Large intestine (tissue), 3 donors: Measurements from ENCODE around the gene ZKSCAN1. TPM values are rescaled to one million over a fixed set of nuclear protein-coding genes. Genes with fewer than 3 reads are reported as not detected.
"Not testable (repeated sequence)": the region's sequence is repeated elsewhere in the genome, so short reads cannot be mapped to it uniquely, and the experiment has no call there.

Experiments used
- DNase-seq, 2 donors: peaks; one replicate each; pipeline versions ENCODE4 v3.0.0 to v3.0.0-alpha.2; 2013
- H3K27ac ChIP-seq: one replicate; pipeline ENCODE4 v1.5.1; 2013; ENCODE audit warnings: low read length
- H3K27me3 ChIP-seq: 2 replicates; pipeline ENCODE4 v1.6.1; 2013; ENCODE audit warnings: low read length; ENCODE audit not compliant: control insufficient read depth, insufficient read depth
- H3K36me3 ChIP-seq: 2 replicates; pipeline ENCODE4 v1.6.1; 2013; ENCODE audit warnings: low read length; ENCODE audit not compliant: control insufficient read depth, insufficient read depth
- H3K4me1 ChIP-seq: one replicate; pipeline ENCODE4 v1.6.1; 2013; ENCODE audit warnings: low read length; ENCODE audit not compliant: control insufficient read depth, insufficient read depth
- H3K4me3 ChIP-seq: one replicate; pipeline ENCODE4 v1.5.1; 2013; ENCODE audit warnings: low read length
- H3K9me3 ChIP-seq: one replicate; pipeline ENCODE4 v1.6.1; 2013; ENCODE audit warnings: mild to moderate bottlenecking, low read depth, low read length, moderate library complexity; ENCODE audit not compliant: control insufficient read depth
- WGBS: methylation state at CpG from one replicate; pipeline ENCODE4 v1.1.5; 2013; ENCODE audit warnings: low lambda C conversion rate; ENCODE audit not compliant: insufficient coverage; 5-methylcytosine and 5-hydroxymethylcytosine counted together
- polyA plus RNA-seq: library from polyadenylated mRNA; unstranded; fragments of 120-200 nt; gene quantifications from one replicate; pipeline ENCODE4 v1.2.1, GENCODE V29; 2013

Gene ZKSCAN1
- polyA plus RNA-seq, 1 donor: 45.6 TPM

DNA sequence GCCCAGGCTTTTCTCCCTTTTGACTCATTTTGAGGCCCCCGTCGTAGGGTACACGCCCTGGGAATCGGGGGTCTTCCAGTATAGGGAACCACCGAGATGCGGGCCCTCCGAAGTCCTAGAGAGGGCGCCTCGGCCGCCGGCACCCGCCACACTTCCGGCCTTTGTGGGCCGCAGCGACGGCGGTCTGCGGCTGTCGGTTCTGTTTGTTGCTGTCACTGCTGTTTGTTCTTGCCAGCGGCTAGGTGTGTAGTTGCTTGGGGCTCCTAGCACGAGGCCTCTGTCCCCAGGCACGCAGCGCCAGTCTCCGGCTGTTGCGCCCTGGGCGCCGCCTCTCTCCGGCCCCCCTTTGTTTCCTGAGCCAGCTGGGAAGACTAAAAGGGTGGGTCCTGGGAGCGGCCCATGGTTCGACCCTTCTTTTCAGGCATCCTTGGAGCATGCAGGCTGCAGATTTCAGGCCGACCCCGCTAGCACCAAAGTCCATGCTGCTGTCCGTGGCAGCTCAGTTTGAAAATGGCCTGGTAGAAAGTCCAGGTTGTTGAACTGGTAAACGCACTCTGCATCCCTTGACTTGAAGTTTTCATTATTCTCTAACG lies 17.8 kb upstream of the ZKSCAN1 start:
- no peaks in the 10 kb centered on the region for H3K27me3 ChIP-seq
- H3K9me3 ChIP-seq: no peaks in the 10 kb centered on the region
- peaks cover 23% of the 10 kb centered on the region for H3K4me1 ChIP-seq
- no CpG with 5 or more reads among the region's 35 CpGs for WGBS
- peak overlapping the region; percentile 88 for H3K27ac ChIP-seq
- DNase-seq: peak; percentile 53 to 83
- H3K4me3 ChIP-seq: peak overlapping the region; percentile 62
- no peaks in the 10 kb centered on the region for H3K36me3 ChIP-seq

DNA sequence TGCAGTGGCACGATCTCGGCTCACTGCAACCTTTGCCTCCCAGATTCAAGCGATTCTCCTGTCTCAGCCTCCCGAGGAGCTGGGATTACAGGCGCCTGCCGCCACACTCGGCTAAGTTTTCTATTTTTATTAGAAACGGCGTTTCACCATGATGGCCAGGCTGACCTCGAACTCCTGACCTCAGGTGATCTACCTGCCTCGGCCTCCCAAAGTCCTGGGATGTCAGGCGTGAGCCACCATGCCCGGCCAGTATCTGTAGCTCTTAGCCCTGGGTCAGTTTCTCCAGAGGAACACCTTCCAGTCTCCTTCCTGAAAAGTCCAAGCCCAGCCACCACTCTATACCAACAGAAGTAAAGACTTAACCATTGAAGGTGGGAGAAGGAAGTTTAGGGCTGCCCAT lies 15.2 kb upstream of the ZKSCAN1 start:
- Histone ChIP-seq H3K4me3 (no peak overlapping the region), H3K36me3 (no peaks in the 10 kb centered on the region), H3K9me3 (no peaks in the 10 kb centered on the region), H3K27me3 (no peaks in the 10 kb centered on the region), H3K27ac (no peak overlapping the region), H3K4me1 (peaks cover 39% of the 10 kb centered on the region)
- no CpG with 5 or more reads among the region's 13 CpGs for WGBS
- DNase-seq: no peak

DNA sequence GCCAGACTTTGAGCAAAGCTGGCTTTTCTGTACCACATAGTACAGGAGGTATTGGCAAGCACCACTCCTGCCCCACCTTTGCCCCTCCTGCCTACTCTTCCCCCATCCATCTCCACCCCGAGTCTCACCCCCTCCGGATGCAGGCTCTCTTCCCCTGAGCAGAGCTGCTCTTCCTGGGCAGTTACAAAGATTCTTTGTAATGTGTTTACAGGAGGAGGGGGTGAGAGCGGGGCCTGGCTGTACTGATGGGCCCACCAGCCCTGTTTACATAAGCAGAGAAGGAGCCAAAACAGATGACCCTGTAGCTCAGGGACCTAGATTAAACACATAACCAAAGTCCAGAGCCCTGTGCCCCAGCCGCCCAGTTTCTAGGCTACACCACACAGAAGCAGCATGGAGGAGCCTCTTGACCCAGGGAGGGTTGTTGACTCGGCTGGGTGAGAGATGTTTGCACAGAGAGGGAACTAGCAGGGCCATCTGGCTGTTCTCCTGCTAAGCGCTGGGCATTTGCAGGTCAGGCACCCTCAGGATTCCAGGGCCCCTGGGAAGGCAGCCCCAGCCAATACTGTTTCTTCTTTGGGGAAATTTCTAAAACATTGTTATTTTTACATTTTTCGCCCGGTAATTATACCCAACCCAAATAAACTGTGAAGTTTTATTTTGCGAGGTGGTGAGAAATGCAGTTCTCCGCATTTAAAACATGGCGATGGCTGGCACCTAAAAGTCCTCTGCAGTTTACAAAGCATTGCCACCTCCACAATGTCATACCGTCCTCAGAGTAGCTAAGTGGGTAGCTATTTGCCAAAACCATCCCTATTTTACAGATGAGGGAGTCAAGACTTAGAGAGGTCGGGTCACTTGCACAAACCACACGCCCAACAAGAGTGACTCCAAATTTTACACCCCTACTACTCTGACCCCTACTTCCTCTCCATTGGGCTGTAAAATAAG lies 11.4 kb upstream of the ZKSCAN1 start:
- Histone ChIP-seq H3K27me3 (no peaks in the 10 kb centered on the region), H3K4me1 (peaks cover 34% of the 10 kb centered on the region), H3K9me3 (no peaks in the 10 kb centered on the region), H3K27ac (peak overlapping the region; percentile 79), H3K4me3 (no peak overlapping the region), H3K36me3 (no peaks in the 10 kb centered on the region)
- 63% methylated on average over 2 of the region's 14 CpGs for WGBS
- DNase-seq: peak; percentile 62 to 85

GRCh38 chr7:100007887-100008286 lies 7.5 kb upstream of the ZKSCAN1 start:
- no peak overlapping the region for H3K4me3 ChIP-seq
- peaks cover 26% of the 10 kb centered on the region for H3K4me1 ChIP-seq
- no peak for DNase-seq
- H3K27me3 ChIP-seq: no peaks in the 10 kb centered on the region
- H3K27ac ChIP-seq: no peak overlapping the region
- H3K36me3 ChIP-seq: no peaks in the 10 kb centered on the region
- no CpG with 5 or more reads among the region's 3 CpGs for WGBS
- H3K9me3 ChIP-seq: no peaks in the 10 kb centered on the region

GRCh38 chr7:100008525-100008924 lies 6.9 kb upstream of the ZKSCAN1 start:
- H3K36me3 ChIP-seq: no peaks in the 10 kb centered on the region
- peak; percentile 64 to 83 for DNase-seq
- H3K4me1 ChIP-seq: peaks cover 20% of the 10 kb centered on the region
- no CpG with 5 or more reads among the region's 10 CpGs for WGBS
- peak overlapping the region; percentile 59 for H3K27ac ChIP-seq
- H3K4me3 ChIP-seq: no peak overlapping the region
- no peaks in the 10 kb centered on the region for H3K9me3 ChIP-seq
- no peaks in the 10 kb centered on the region for H3K27me3 ChIP-seq

DNA sequence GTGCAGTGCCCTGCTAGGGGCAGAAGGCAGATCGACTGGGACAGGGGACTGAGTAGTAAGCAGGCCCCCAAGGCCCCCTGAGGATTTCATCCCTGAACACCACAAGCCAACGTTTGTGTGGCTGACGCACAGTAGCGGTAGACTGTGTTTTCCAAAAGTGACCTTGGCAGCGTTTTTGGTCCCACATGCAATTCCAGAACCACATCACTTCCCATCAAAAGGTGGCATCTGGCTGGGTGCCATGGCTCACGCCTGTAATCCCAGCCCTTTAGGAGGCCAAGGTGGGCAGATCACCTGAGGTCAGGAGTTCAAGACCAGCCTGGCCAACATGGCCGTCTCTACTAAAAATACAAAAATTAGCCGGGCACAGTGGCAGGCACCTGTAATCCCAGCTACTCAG lies 5.4 kb upstream of the ZKSCAN1 start:
- not testable (repeated sequence) for H3K27ac ChIP-seq, H3K36me3 ChIP-seq, H3K4me3 ChIP-seq, H3K27me3 ChIP-seq, DNase-seq, H3K9me3 ChIP-seq
- H3K4me1 ChIP-seq: peaks cover 15% of the 10 kb centered on the region
- no CpG with 5 or more reads among the region's 8 CpGs for WGBS

- Histone ChIP-seq H3K4me1 (peaks cover 18% of the 10 kb centered on the region), H3K27me3 (no peaks in the 10 kb centered on the region), H3K9me3 (no peaks in the 10 kb centered on the region), H3K4me3 (no peak overlapping the region), H3K36me3 (no peaks in the 10 kb centered on the region), H3K27ac (no peak overlapping the region)
- no peak for DNase-seq
- 89% methylated on average over 2 of the region's 2 CpGs for WGBS
Measured at GRCh38 chr7:100010901-100011300, 4.5 kb upstream of the ZKSCAN1 start.

DNA sequence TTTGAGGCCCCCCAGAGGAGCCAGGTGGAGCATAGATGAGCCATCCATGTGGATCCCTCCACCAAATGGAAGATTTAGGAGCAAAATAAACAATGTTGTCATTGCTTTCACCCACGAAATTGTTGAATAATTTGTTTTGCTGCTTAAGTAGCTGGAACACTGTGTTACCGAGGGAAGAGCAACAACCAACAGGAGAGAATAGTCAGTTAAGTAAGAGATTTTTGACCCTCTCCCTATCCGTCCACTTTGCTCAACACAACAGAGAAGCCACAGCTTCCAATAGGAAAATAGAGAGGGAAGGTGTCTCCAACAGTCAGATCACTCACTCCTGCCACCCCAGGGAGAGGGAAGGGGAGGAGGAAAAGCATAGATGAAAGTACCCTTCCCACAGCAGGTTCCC lies 3.9 kb upstream of the ZKSCAN1 start:
- H3K4me1 ChIP-seq: peaks cover 18% of the 10 kb centered on the region
- no peak overlapping the region for H3K27ac ChIP-seq
- no peaks in the 10 kb centered on the region for H3K36me3 ChIP-seq
- H3K4me3 ChIP-seq: no peak overlapping the region
- no peaks in the 10 kb centered on the region for H3K27me3 ChIP-seq
- no CpG with 5 or more reads among the region's 3 CpGs for whole genome bisulfite sequencing
- H3K9me3 ChIP-seq: no peaks in the 10 kb centered on the region
- DNase-seq: no peak

GRCh38 chr7:100012385-100013327 lies 2.7 kb upstream of the ZKSCAN1 start:
- peak; percentile 65 to 86 for DNase-seq

DNA sequence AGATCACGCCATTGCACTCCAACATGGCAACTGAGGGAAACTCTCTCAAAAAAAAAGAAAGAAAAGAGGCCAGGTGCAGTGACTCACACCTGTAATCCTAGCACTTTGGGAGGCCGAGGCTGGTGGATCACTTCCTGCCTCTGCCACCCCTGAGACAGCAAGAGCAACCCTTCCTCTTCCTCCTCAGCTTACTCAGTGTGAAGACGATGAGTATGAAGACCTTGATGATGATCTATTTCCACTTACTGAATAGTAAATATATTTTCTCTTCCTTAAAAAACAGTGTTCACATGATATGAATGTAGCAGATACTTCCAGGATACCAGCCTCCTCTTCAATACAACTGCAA lies 2.1 kb upstream of the ZKSCAN1 start:
- H3K9me3 ChIP-seq: no peaks in the 10 kb centered on the region
- no peak overlapping the region for H3K4me3 ChIP-seq
- no peaks in the 10 kb centered on the region for H3K27me3 ChIP-seq
- no peak for DNase-seq
- no peak overlapping the region for H3K27ac ChIP-seq
- no peaks in the 10 kb centered on the region for H3K36me3 ChIP-seq
- peaks cover 25% of the 10 kb centered on the region for H3K4me1 ChIP-seq
- whole genome bisulfite sequencing: no CpG with 5 or more reads among the region's 3 CpGs

More at GRCh38 chr7:100012385-100013327, 2.7 kb upstream of the ZKSCAN1 start:
- H3K4me1 ChIP-seq: peaks cover 27% of the 10 kb centered on the region
- WGBS: no CpG with 5 or more reads among the region's 14 CpGs
- H3K27ac ChIP-seq: peak overlapping the region; percentile 10
- not testable (repeated sequence) for H3K27me3 ChIP-seq, H3K9me3 ChIP-seq, H3K36me3 ChIP-seq, H3K4me3 ChIP-seq
